ENCODE data around the gene NLGN4Y. TPM values are rescaled to one million over a fixed set of nuclear protein-coding genes. Genes with fewer than 3 reads are reported as not detected.

The NLGN4Y gene
- total and polyA plus RNA-seq, 2 of the 13 experiments (the other 11 are each of a cell fraction or from before 2014, with no cell fraction given), result 6.0 to 16.5 TPM

GRCh38 chrY:14694543-14694942, 170.2 kb downstream of the NLGN4Y start (continued):
- TF ChIP-seq ZNF646 (CRISPR knock-in tag; IDR thresholded peaks at IDR 0.05), result no peak

GRCh38 chrY:14708158-14708557, 183.8 kb downstream of the NLGN4Y start:
- no peak for TF ChIP-seq CHCHD3 (CRISPR knock-in tag; IDR thresholded peaks at IDR 0.05)
- TF ChIP-seq BCL6 (CRISPR knock-in tag; IDR thresholded peaks at IDR 0.05), result no peak
- TF ChIP-seq ATF5 (CRISPR knock-in tag; IDR thresholded peaks at IDR 0.05; ENCODE audit: low read depth), result no peak
- no peak for TF ChIP-seq PRMT3 (CRISPR knock-in tag; IDR thresholded peaks at IDR 0.05; ENCODE audit: borderline replicate concordance, low read depth)
- no peak for TF ChIP-seq HMGXB3 (CRISPR knock-in tag; IDR thresholded peaks at IDR 0.05; ENCODE audit: borderline replicate concordance)
- TF ChIP-seq ZNF615 (CRISPR knock-in tag; IDR thresholded peaks at IDR 0.05; ENCODE audit: borderline replicate concordance), result no peak
- TF ChIP-seq HOXD1 (CRISPR knock-in tag; IDR thresholded peaks at IDR 0.05), result no peak
- TF ChIP-seq FUBP1 (CRISPR knock-in tag; IDR thresholded peaks at IDR 0.05; ENCODE audit: borderline replicate concordance), result no peak
- POLR2A ChIA-PET, result no interaction called here
- in situ Hi-C loops (cut with HindIII; ENCODE audit: extremely low pct_ligation_motif_present, low pct_unique_long_range_greater_than_20kb) (no loop called here), intact Hi-C loops (cut with micrococcal nuclease; ENCODE audit: unreplicated experiment) (no loop called here)
- H3K9ac ChIP-seq (ENCODE audit: insufficient read depth, low read depth, low read length), result no peak overlapping the region
- no peaks in the 10 kb centered on the region for H3K36me3 ChIP-seq (replicated peaks in 1 of 2; ENCODE audit: control insufficient read depth in 1 of 2, insufficient read depth in 2 of 2, low read length in 2 of 2)
- CTCF ChIA-PET (ENCODE audit: low intra/inter-chr PET ratio, low total read pairs), result no interaction called here
- DNase-seq (ENCODE audit: low spot score) (no peak), ATAC-seq (no peak), FAIRE-seq (no peak)
- no TSS peak for BruUV-seq (replicated peaks)
- H3K9me3 ChIP-seq (ENCODE audit: low read length), result no peaks in the 10 kb centered on the region
- no peaks in the 10 kb centered on the region for H3K79me2 ChIP-seq (ENCODE audit: insufficient read depth, low read length)
- H3K27ac ChIP-seq (ENCODE audit: extremely low read length, insufficient read depth, low read length), result no peak overlapping the region
- H4K20me1 ChIP-seq (ENCODE audit: insufficient read depth, low read length), result no peaks in the 10 kb centered on the region
- H3K4me1 ChIP-seq (ENCODE audit: insufficient read depth, low read length), result no peaks in the 10 kb centered on the region
- H3K27me3 ChIP-seq (ENCODE audit: control insufficient read depth in 1 of 2, insufficient read depth in 2 of 2, low read length in 2 of 2), result no peaks in the 10 kb centered on the region
- H3K4me2 ChIP-seq (ENCODE audit: low read depth, low read length), result no peak overlapping the region
- H2AFZ ChIP-seq (ENCODE audit: low read length), result no peak overlapping the region
- H3K4me3 ChIP-seq (replicated peaks in 1 of 3; ENCODE audit: insufficient read depth in 1 of 3, low read depth in 2 of 3, low read length in 3 of 3), result no peak overlapping the region

Measured in HepG2 (cell line).